ENCODE data around the gene NFATC2.

NFATC2 gene

GRCh38 chr20:51387125-51387875 lies 155.2 kb downstream of the NFATC2 start:
- no peak for DNase-seq

- peak; percentile 56 to 65 for DNase-seq
These were observed 155.9 kb downstream of the NFATC2 start for GRCh38 chr20:51386586-51386985.

GRCh38 chr20:51385646-51386530 lies 156.6 kb downstream of the NFATC2 start:
- DNase-seq, result peak in 1 of 2 experiments; percentile 36

GRCh38 chr20:51384875-51385274 lies 157.6 kb downstream of the NFATC2 start:
- no peak for DNase-seq

- no peak for DNase-seq
These were observed 158.5 kb downstream of the NFATC2 start for GRCh38 chr20:51383891-51384510.

GRCh38 chr20:51382986-51383821 lies 159.3 kb downstream of the NFATC2 start:
- no peak for DNase-seq

- DNase-seq, result no peak
These were observed 160.2 kb downstream of the NFATC2 start for GRCh38 chr20:51382111-51382985.

GRCh38 chr20:51381557-51381956 lies 161.0 kb downstream of the NFATC2 start:
- no peak for DNase-seq

GRCh38 chr20:51380401-51381385 lies 161.8 kb downstream of the NFATC2 start:
- no peak for DNase-seq

GRCh38 chr20:51379601-51380341 lies 162.7 kb downstream of the NFATC2 start:
- DNase-seq, result no peak

- DNase-seq, result peak in 1 of 2 experiments; percentile 38
These were observed 164.2 kb downstream of the NFATC2 start for GRCh38 chr20:51378171-51378928.

GRCh38 chr20:51377132-51377531 lies 165.4 kb downstream of the NFATC2 start:
- no peak for DNase-seq

GRCh38 chr20:51376111-51376510 lies 166.4 kb downstream of the NFATC2 start:
- DNase-seq, result no peak

- DNase-seq, result no peak
These were observed 167.0 kb downstream of the NFATC2 start for GRCh38 chr20:51375561-51375960.

- DNase-seq, result no peak
These were observed 167.6 kb downstream of the NFATC2 start for GRCh38 chr20:51374961-51375360.

- no peak for DNase-seq
These were observed 168.1 kb downstream of the NFATC2 start for GRCh38 chr20:51374456-51374830.

- DNase-seq, result no peak
These were observed 168.6 kb downstream of the NFATC2 start for GRCh38 chr20:51373713-51374455.

GRCh38 chr20:51372966-51373365 lies 169.6 kb downstream of the NFATC2 start:
- no peak for DNase-seq
